Suprapubic skin (tissue), 4 donors: ENCODE measurements around the gene NNMT. TPM values are rescaled to one million over a fixed set of nuclear protein-coding genes. Genes with fewer than 3 reads are reported as not detected.

Source experiments
- DNase-seq, 2 donors: peaks; one replicate each; pipeline ENCODE4 v3.0.0-alpha.2; 2019; ENCODE audit warnings: low spot score in 2 of 2
- H3K27ac ChIP-seq: fragments of 200-600 bp; sonication (generic); one replicate; pipeline ENCODE4 v1.5.1; 2019
- H3K27me3 ChIP-seq: fragments of 200-600 bp; sonication (generic); one replicate; pipeline ENCODE4 v1.5.1; 2019
- H3K36me3 ChIP-seq: fragments of 200-600 bp; sonication (generic); one replicate; pipeline ENCODE4 v1.5.1; 2019
- H3K4me1 ChIP-seq: fragments of 200-600 bp; sonication (generic); one replicate; pipeline ENCODE4 v1.5.1; 2019
- H3K4me3 ChIP-seq: fragments of 200-600 bp; sonication (generic); one replicate; pipeline ENCODE4 v1.5.1; 2019; ENCODE audit warnings: mild to moderate bottlenecking
- H3K9me3 ChIP-seq: fragments of 200-600 bp; sonication (generic); one replicate; pipeline ENCODE4 v1.5.1; 2019
- EP300 ChIP-seq: sonication (generic); formaldehyde crosslinking; IDR thresholded peaks from one replicate; pipeline ENCODE4 v1.6.1; 2017; ENCODE audit warnings: antibody characterized with exemption
- POLR2A ChIP-seq, 2 donors: fragments of 450-650 bp; IDR thresholded peaks; one replicate each; pipeline ENCODE4 v1.6.1; 2017; ENCODE audit warnings: antibody characterized with exemption in 2 of 2, mild to moderate bottlenecking in 2 of 2, moderate library complexity in 2 of 2
- POLR2AphosphoS5 ChIP-seq, 3 donors: sonication (generic); formaldehyde crosslinking; IDR thresholded peaks; one replicate each; pipeline ENCODE4 v1.6.1; 2017; ENCODE audit warnings: antibody characterized with exemption in 3 of 3
- WGBS: methylation state at CpG from one replicate; pipeline ENCODE4 v1.1.5; 2018; 5-methylcytosine and 5-hydroxymethylcytosine counted together
- total RNA-seq, 4 donors: library from RNA; depleted of rRNA; stranded (reverse); fragments of >200 nt; gene quantifications; one replicate each; pipeline ENCODE4 v1.1.0, GENCODE V29; 2016
- TF ChIP-seq, protein P1 (sequence below), 2 donors: fragments of 200-600 bp in 1 of 2; fragments of 450-650 bp in 1 of 2; sonication (generic) in 1 of 2; IDR thresholded peaks; one replicate each; pipeline ENCODE4 v1.5.1; 2016 to 2019; ENCODE audit warnings: antibody characterized with exemption in 2 of 2, mild to moderate bottlenecking in 1 of 2, moderate library complexity in 1 of 2

The NNMT gene
- total RNA-seq, 4 donors from 2014 or later: 106 to 269 (median 210) TPM

DNA sequence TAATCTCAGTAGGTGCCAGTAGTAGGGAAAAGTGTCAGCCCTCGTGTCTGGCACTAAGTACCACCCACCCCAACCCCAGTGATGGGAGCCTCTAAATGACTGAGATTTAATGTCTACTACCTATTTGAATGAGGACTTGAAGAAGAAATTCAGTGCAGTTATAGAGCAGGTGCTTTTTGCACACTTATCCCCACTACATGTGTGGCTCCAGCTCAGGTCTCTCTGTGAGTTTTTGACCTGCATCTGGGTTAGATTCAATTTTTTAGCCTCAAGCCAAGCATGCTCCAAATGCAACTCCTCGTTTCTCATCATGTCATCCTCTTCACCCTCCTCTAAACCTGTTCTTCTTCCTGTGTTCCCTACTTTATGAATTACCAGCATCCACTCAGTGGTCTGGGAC lies 24.9 kb upstream of the NNMT start:
- no peaks in the 10 kb centered on the region for H3K27me3 ChIP-seq
- no peaks in the 10 kb centered on the region for H3K36me3 ChIP-seq
- H3K4me1 ChIP-seq: no peaks in the 10 kb centered on the region
- WGBS: 61% methylated on average over 2 of the region's 2 CpGs
- no peak for DNase-seq
- H3K4me3 ChIP-seq: no peak overlapping the region
- no peaks in the 10 kb centered on the region for H3K9me3 ChIP-seq
- no peak overlapping the region for H3K27ac ChIP-seq
- no peak for TF ChIP-seq POLR2AphosphoS5 (IDR thresholded peaks at IDR 0.05)

DNA sequence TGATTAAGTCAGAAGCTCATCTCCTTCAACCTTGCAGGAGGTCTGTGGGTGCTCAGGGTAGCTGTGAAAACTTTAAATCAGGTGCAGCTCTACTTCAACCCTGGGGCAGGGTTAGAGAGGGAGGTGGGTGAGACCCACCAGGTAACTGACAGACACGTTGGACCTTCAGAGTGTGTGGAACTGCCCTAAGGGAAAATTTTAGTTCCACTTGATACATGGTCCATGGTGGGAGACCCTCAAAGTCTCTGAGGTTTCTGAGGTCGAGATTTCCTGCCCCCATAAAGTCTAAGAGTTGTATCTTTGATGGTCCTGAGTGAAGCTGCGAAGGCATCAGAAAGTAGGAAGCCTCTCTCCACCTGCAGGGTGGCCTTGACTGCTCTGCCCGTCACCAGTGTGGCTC lies 23.9 kb upstream of the NNMT start:
- WGBS: 86% methylated on average over 4 of the region's 4 CpGs
- peaks cover 2% of the 10 kb centered on the region for H3K27me3 ChIP-seq
- no peak overlapping the region for H3K4me3 ChIP-seq
- TF ChIP-seq POLR2AphosphoS5 (IDR thresholded peaks at IDR 0.05) (no peak), EP300 (no peak), POLR2A (IDR thresholded peaks at IDR 0.05) (no peak)
- TF ChIP-seq, protein P1, sequence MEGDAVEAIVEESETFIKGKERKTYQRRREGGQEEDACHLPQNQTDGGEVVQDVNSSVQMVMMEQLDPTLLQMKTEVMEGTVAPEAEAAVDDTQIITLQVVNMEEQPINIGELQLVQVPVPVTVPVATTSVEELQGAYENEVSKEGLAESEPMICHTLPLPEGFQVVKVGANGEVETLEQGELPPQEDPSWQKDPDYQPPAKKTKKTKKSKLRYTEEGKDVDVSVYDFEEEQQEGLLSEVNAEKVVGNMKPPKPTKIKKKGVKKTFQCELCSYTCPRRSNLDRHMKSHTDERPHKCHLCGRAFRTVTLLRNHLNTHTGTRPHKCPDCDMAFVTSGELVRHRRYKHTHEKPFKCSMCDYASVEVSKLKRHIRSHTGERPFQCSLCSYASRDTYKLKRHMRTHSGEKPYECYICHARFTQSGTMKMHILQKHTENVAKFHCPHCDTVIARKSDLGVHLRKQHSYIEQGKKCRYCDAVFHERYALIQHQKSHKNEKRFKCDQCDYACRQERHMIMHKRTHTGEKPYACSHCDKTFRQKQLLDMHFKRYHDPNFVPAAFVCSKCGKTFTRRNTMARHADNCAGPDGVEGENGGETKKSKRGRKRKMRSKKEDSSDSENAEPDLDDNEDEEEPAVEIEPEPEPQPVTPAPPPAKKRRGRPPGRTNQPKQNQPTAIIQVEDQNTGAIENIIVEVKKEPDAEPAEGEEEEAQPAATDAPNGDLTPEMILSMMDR (IDR thresholded peaks at IDR 0.05): no peak
- no peaks in the 10 kb centered on the region for H3K9me3 ChIP-seq
- H3K4me1 ChIP-seq: no peaks in the 10 kb centered on the region
- no peak for DNase-seq
- no peak overlapping the region for H3K27ac ChIP-seq
- H3K36me3 ChIP-seq: no peaks in the 10 kb centered on the region

DNA sequence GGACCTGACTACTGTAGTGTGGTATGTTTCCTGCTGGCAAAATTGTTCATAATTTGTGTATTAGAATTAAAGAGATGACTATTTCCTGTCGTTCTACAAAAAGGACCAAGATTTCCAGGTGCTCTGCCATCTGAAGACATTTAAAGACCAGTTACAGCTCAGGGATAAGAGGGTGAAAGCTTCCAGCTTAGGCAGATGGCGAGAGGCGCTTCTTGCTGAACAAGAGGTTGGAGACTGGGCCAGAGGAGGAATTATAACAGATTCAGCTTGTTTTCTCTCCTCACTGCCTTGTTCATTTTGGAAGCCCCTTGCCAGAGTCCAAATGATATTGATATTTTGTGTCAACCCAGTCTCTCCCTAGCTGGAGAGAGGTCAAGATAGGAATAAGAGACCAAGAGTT lies 23.1 kb upstream of the NNMT start:
- no peak for DNase-seq
- 81% methylated on average over 3 of the region's 3 CpGs for WGBS
- Histone ChIP-seq H3K27ac (no peak overlapping the region), H3K4me3 (no peak overlapping the region), H3K27me3 (peaks cover 2% of the 10 kb centered on the region), H3K36me3 (no peaks in the 10 kb centered on the region), H3K4me1 (no peaks in the 10 kb centered on the region), H3K9me3 (no peaks in the 10 kb centered on the region)
- TF ChIP-seq POLR2AphosphoS5 (IDR thresholded peaks at IDR 0.05) (no peak), EP300 (no peak), POLR2A (IDR thresholded peaks at IDR 0.05) (no peak)
- TF ChIP-seq, protein P1 (IDR thresholded peaks at IDR 0.05): no peak

DNA sequence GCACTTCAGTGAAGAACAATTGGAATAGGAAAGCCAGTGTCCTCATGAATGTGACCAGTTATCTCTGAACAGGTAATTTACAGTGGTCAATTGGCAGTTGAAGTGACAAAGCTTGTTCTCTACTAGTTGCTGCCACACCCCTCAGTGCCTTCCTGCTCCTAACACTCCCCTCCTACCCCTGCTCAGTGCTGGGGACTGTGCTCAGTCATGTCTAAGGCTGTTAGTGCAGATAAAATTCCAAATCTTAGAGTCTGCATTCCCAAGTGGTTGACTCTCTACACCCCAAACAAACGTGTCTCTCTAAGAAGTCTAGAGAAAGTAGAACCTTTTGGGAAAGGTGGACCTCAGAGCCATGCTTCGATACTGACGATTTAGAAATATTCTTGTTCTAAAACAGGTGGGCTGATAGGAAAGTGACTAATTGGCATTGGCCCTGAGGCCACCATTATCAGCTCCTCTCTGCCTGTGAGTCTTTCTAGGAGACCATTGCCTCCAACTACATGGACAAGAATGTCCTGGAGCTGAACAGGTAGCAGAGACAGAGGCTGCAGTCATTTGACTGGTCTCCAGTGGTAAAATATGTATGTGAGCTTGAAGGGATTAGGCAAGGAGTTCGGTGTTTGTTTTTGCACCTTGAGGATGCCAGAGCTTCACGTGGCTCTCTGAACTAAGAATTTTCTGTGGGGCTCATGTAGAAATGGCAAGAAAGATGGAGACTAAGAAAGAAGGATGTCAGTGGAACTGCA lies 22.1 kb upstream of the NNMT start:
- Histone ChIP-seq H3K9me3 (no peaks in the 10 kb centered on the region), H3K4me3 (no peak overlapping the region), H3K27ac (no peak overlapping the region), H3K27me3 (peaks cover 2% of the 10 kb centered on the region), H3K4me1 (no peaks in the 10 kb centered on the region), H3K36me3 (no peaks in the 10 kb centered on the region)
- 71% methylated on average over 5 of the region's 5 CpGs for WGBS
- TF ChIP-seq, protein P1 (IDR thresholded peaks at IDR 0.05): no peak
- no peak for TF ChIP-seq POLR2AphosphoS5 (IDR thresholded peaks at IDR 0.05)
- TF ChIP-seq POLR2A (IDR thresholded peaks at IDR 0.05): no peak
- TF ChIP-seq EP300: no peak
- no peak for DNase-seq

DNA sequence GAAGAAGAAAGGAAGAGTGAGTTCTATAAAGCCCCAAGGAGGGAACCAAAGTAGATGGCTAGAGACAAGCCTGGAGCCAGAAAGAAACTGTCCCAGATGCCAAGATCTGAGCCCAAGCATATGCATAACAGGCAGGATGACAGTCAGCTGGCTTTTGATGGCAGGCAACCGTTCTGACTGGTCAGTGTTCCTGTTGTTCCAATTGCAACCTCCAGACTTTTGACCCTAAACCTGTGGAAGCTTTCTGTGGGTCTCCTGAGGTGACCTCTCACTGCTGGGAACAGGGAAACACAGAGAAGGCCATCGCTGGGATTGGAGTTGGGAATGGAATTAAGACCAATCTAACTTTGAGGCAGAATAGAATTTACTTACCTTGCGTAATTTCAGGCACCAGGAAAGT lies 21.6 kb upstream of the NNMT start:
- no peak overlapping the region for H3K27ac ChIP-seq
- no peaks in the 10 kb centered on the region for H3K4me1 ChIP-seq
- TF ChIP-seq EP300 (no peak), POLR2AphosphoS5 (IDR thresholded peaks at IDR 0.05) (no peak), POLR2A (IDR thresholded peaks at IDR 0.05) (no peak)
- TF ChIP-seq, protein P1 (IDR thresholded peaks at IDR 0.05): no peak
- WGBS: 80% methylated on average over 3 of the region's 3 CpGs
- H3K9me3 ChIP-seq: no peaks in the 10 kb centered on the region
- no peak overlapping the region for H3K4me3 ChIP-seq
- H3K27me3 ChIP-seq: peaks cover 2% of the 10 kb centered on the region
- H3K36me3 ChIP-seq: no peaks in the 10 kb centered on the region
- DNase-seq: no peak
